Activated naive CD8-positive, alpha-beta T cell (primary cell): Measurements from ENCODE around the gene PDE4B.
"Not testable (repeated sequence)": the region's sequence is repeated elsewhere in the genome, so short reads cannot be mapped to it uniquely, and the experiment has no call there.

Experiments used
- H3K27ac Mint-ChIP-seq: one replicate; pipeline ENCODE4 v1.8.0; 2021; ENCODE audit warnings: mixed read lengths
- H3K27me3 Mint-ChIP-seq: one replicate; pipeline ENCODE4 v1.8.0; 2021; ENCODE audit warnings: mixed read lengths
- H3K36me3 Mint-ChIP-seq: one replicate; pipeline ENCODE4 v1.8.0; 2021; ENCODE audit warnings: mixed read lengths
- H3K4me1 Mint-ChIP-seq: one replicate; pipeline ENCODE4 v1.8.0; 2021; ENCODE audit warnings: low read depth, mixed read lengths
- H3K4me3 Mint-ChIP-seq: one replicate; pipeline ENCODE4 v1.8.0; 2021; ENCODE audit warnings: mild to moderate bottlenecking, mixed read lengths
- H3K9me3 Mint-ChIP-seq: one replicate; pipeline ENCODE4 v1.8.0; 2021; ENCODE audit warnings: low read depth, mixed read lengths

Gene PDE4B

GRCh38 chr1:66090859-66091457, 298.3 kb downstream of the PDE4B start:
- H3K27me3 Mint-ChIP-seq, result no peaks in the 10 kb centered on the region
- H3K4me1 Mint-ChIP-seq, result peaks cover 8% of the 10 kb centered on the region
- H3K9me3 Mint-ChIP-seq, result no peaks in the 10 kb centered on the region
- H3K4me3 Mint-ChIP-seq, result no peak overlapping the region
- no peaks in the 10 kb centered on the region for H3K36me3 Mint-ChIP-seq
- H3K27ac Mint-ChIP-seq, result no peak overlapping the region

- no peak overlapping the region for H3K4me3 Mint-ChIP-seq
- H3K4me1 Mint-ChIP-seq, result peaks cover 8% of the 10 kb centered on the region
- H3K9me3 Mint-ChIP-seq, result peaks cover 3% of the 10 kb centered on the region
- H3K27ac Mint-ChIP-seq, result no peak overlapping the region
- H3K27me3 Mint-ChIP-seq, result no peaks in the 10 kb centered on the region
- peaks cover 2% of the 10 kb centered on the region for H3K36me3 Mint-ChIP-seq
Observed at GRCh38 chr1:66095190-66095589, 302.5 kb downstream of the PDE4B start.

- not testable (repeated sequence) for H3K36me3 Mint-ChIP-seq, H3K4me1 Mint-ChIP-seq, H3K27ac Mint-ChIP-seq, H3K27me3 Mint-ChIP-seq, H3K9me3 Mint-ChIP-seq, H3K4me3 Mint-ChIP-seq
Observed at GRCh38 chr1:66100959-66101358, 308.3 kb downstream of the PDE4B start.

GRCh38 chr1:66104076-66104475, 311.4 kb downstream of the PDE4B start:
- not testable (repeated sequence) for H3K27ac Mint-ChIP-seq, H3K27me3 Mint-ChIP-seq, H3K4me1 Mint-ChIP-seq, H3K9me3 Mint-ChIP-seq, H3K4me3 Mint-ChIP-seq, H3K36me3 Mint-ChIP-seq

- H3K4me3 Mint-ChIP-seq, result no peak overlapping the region
- H3K36me3 Mint-ChIP-seq, result no peaks in the 10 kb centered on the region
- no peaks in the 10 kb centered on the region for H3K27me3 Mint-ChIP-seq
- no peak overlapping the region for H3K27ac Mint-ChIP-seq
- H3K9me3 Mint-ChIP-seq, result no peaks in the 10 kb centered on the region
- H3K4me1 Mint-ChIP-seq, result no peaks in the 10 kb centered on the region
Observed at GRCh38 chr1:66108624-66109023, 315.9 kb downstream of the PDE4B start.

GRCh38 chr1:66112744-66113400, 320.2 kb downstream of the PDE4B start:
- H3K27me3 Mint-ChIP-seq, result no peaks in the 10 kb centered on the region
- H3K4me1 Mint-ChIP-seq, result no peaks in the 10 kb centered on the region
- H3K36me3 Mint-ChIP-seq, result no peaks in the 10 kb centered on the region
- H3K9me3 Mint-ChIP-seq, result no peaks in the 10 kb centered on the region
- H3K4me3 Mint-ChIP-seq, result no peak overlapping the region
- H3K27ac Mint-ChIP-seq, result no peak overlapping the region

GRCh38 chr1:66119148-66119547, 326.5 kb downstream of the PDE4B start:
- Mint-ChIP-seq H3K36me3 (no peaks in the 10 kb centered on the region), H3K4me1 (no peaks in the 10 kb centered on the region), H3K9me3 (no peaks in the 10 kb centered on the region), H3K27me3 (peaks cover 2% of the 10 kb centered on the region), H3K27ac (no peak overlapping the region), H3K4me3 (no peak overlapping the region)

GRCh38 chr1:66124670-66125069, 332.0 kb downstream of the PDE4B start:
- Mint-ChIP-seq H3K4me3 (no peak overlapping the region), H3K9me3 (no peaks in the 10 kb centered on the region), H3K36me3 (no peaks in the 10 kb centered on the region), H3K4me1 (peaks cover 6% of the 10 kb centered on the region), H3K27ac (no peak overlapping the region), H3K27me3 (peaks cover 2% of the 10 kb centered on the region)

GRCh38 chr1:66128641-66129040, 335.9 kb downstream of the PDE4B start:
- not testable (repeated sequence) for H3K36me3 Mint-ChIP-seq, H3K4me3 Mint-ChIP-seq, H3K27ac Mint-ChIP-seq, H3K9me3 Mint-ChIP-seq, H3K4me1 Mint-ChIP-seq, H3K27me3 Mint-ChIP-seq

GRCh38 chr1:66132324-66132723, 339.6 kb downstream of the PDE4B start:
- Mint-ChIP-seq H3K4me3 (no peak overlapping the region), H3K4me1 (peaks cover 10% of the 10 kb centered on the region), H3K27ac (no peak overlapping the region), H3K9me3 (no peaks in the 10 kb centered on the region), H3K36me3 (no peaks in the 10 kb centered on the region), H3K27me3 (peaks cover 2% of the 10 kb centered on the region)

- Mint-ChIP-seq H3K27ac (no peak overlapping the region), H3K4me3 (no peak overlapping the region), H3K27me3 (peaks cover 2% of the 10 kb centered on the region), H3K9me3 (no peaks in the 10 kb centered on the region), H3K4me1 (peaks cover 4% of the 10 kb centered on the region), H3K36me3 (no peaks in the 10 kb centered on the region)
Observed at GRCh38 chr1:66134004-66134403, 341.3 kb downstream of the PDE4B start.

- Mint-ChIP-seq H3K9me3 (no peaks in the 10 kb centered on the region), H3K4me3 (no peak overlapping the region), H3K4me1 (peaks cover 4% of the 10 kb centered on the region), H3K27me3 (peaks cover 2% of the 10 kb centered on the region), H3K36me3 (no peaks in the 10 kb centered on the region), H3K27ac (no peak overlapping the region)
Observed at GRCh38 chr1:66135161-66135560, 342.5 kb downstream of the PDE4B start.

GRCh38 chr1:66136423-66136822, 343.7 kb downstream of the PDE4B start:
- H3K27me3 Mint-ChIP-seq, H3K9me3 Mint-ChIP-seq, H3K27ac Mint-ChIP-seq, H3K4me3 Mint-ChIP-seq, H3K36me3 Mint-ChIP-seq, H3K4me1 Mint-ChIP-seq: not testable (repeated sequence)

- H3K4me1 Mint-ChIP-seq, result peaks cover 4% of the 10 kb centered on the region
- no peak overlapping the region for H3K4me3 Mint-ChIP-seq
- H3K27ac Mint-ChIP-seq, result no peak overlapping the region
- H3K27me3 Mint-ChIP-seq, result peaks cover 2% of the 10 kb centered on the region
- no peaks in the 10 kb centered on the region for H3K9me3 Mint-ChIP-seq
- no peaks in the 10 kb centered on the region for H3K36me3 Mint-ChIP-seq
Observed at GRCh38 chr1:66137235-66137634, 344.5 kb downstream of the PDE4B start.

GRCh38 chr1:66138613-66139012, 345.9 kb downstream of the PDE4B start:
- no peaks in the 10 kb centered on the region for H3K36me3 Mint-ChIP-seq

GRCh38 chr1:66140072-66140471, 347.4 kb downstream of the PDE4B start:
- H3K27ac Mint-ChIP-seq, result no peak overlapping the region
- H3K36me3 Mint-ChIP-seq, result no peaks in the 10 kb centered on the region
- H3K27me3 Mint-ChIP-seq, result no peaks in the 10 kb centered on the region
- H3K9me3 Mint-ChIP-seq, result no peaks in the 10 kb centered on the region
- H3K4me3 Mint-ChIP-seq, result no peak overlapping the region
- H3K4me1 Mint-ChIP-seq, result peaks cover 4% of the 10 kb centered on the region

More at GRCh38 chr1:66138613-66139012, 345.9 kb downstream of the PDE4B start:
- no peak overlapping the region for H3K27ac Mint-ChIP-seq
- no peaks in the 10 kb centered on the region for H3K9me3 Mint-ChIP-seq
- H3K27me3 Mint-ChIP-seq, result peaks cover 2% of the 10 kb centered on the region
- H3K4me3 Mint-ChIP-seq, result no peak overlapping the region
- H3K4me1 Mint-ChIP-seq, result peaks cover 4% of the 10 kb centered on the region
